MM.1S (cell line): ENCODE data around the gene GSG1L.

Experiments
- DNase-seq: peaks from one replicate; pipeline ENCODE4 v3.0.0-alpha.2; 2015
- H2AFZ ChIP-seq: fragments of 300-600 bp; sonication (generic); 2 replicates; pipeline ENCODE4 v1.6.0; 2016; ENCODE audit warnings: antibody characterized with exemption, low read length
- H3F3A ChIP-seq: fragments of 300-600 bp; sonication (generic); 2 replicates; pipeline ENCODE4 v1.6.1; 2016; ENCODE audit warnings: mild to moderate bottlenecking, antibody characterized with exemption, low read length, moderate library complexity, mixed read lengths; ENCODE audit not compliant: insufficient read depth
- H3K27ac ChIP-seq: fragments of 300-600 bp; sonication (generic); 2 replicates; pipeline ENCODE4 v1.5.1; 2016; ENCODE audit warnings: mild to moderate bottlenecking, low read length
- H3K27me3 ChIP-seq: fragments of 300-600 bp; sonication (generic); replicated peaks from 2 replicates; pipeline ENCODE4 v1.6.0; 2016; ENCODE audit warnings: low read length; ENCODE audit not compliant: insufficient read depth
- H3K36me3 ChIP-seq: fragments of 300-600 bp; sonication (generic); replicated peaks from 2 replicates; pipeline ENCODE4 v1.6.1; 2016; ENCODE audit warnings: mild to moderate bottlenecking, low read length, mixed read lengths; ENCODE audit not compliant: insufficient read depth
- H3K4me1 ChIP-seq: fragments of 300-600 bp; sonication (generic); 2 replicates; pipeline ENCODE4 v1.6.1; 2016; ENCODE audit warnings: low read length, mixed read lengths
- H3K4me2 ChIP-seq: fragments of 300-600 bp; sonication (generic); 2 replicates; pipeline ENCODE4 v1.6.0; 2016; ENCODE audit warnings: low read depth, low read length
- H3K4me3 ChIP-seq: fragments of 300-600 bp; sonication (generic); 2 replicates; pipeline ENCODE4 v1.5.1; 2016; ENCODE audit warnings: low read length, mixed read lengths
- H3K79me2 ChIP-seq: fragments of 300-600 bp; sonication (generic); 2 replicates; pipeline ENCODE4 v1.6.1; 2016; ENCODE audit warnings: mixed run types, low read length, mixed read lengths
- H3K9ac ChIP-seq: fragments of 300-600 bp; sonication (generic); 2 replicates; pipeline ENCODE4 v1.6.1; 2016; ENCODE audit warnings: low read length, mixed read lengths
- H3K9me2 ChIP-seq: fragments of 300-600 bp; sonication (generic); replicated peaks from 2 replicates; pipeline ENCODE4 v1.6.1; 2016; ENCODE audit warnings: mild to moderate bottlenecking, low read length, mixed read lengths; ENCODE audit not compliant: insufficient read depth
- H3K9me3 ChIP-seq: fragments of 300-600 bp; sonication (generic); replicated peaks from 2 replicates; pipeline ENCODE4 v1.6.1; 2016; ENCODE audit warnings: mild to moderate bottlenecking, low read length, mixed read lengths; ENCODE audit not compliant: insufficient read depth
- H4K20me1 ChIP-seq: fragments of 300-600 bp; sonication (generic); 2 replicates; pipeline ENCODE4 v1.6.1; 2016; ENCODE audit warnings: mild to moderate bottlenecking, low read length, moderate library complexity, mixed read lengths; ENCODE audit not compliant: insufficient read depth
- CTCF ChIP-seq: fragments of 300-600 bp; sonication (generic); IDR thresholded peaks from 2 replicates; pipeline ENCODE4 v1.5.1; 2016; ENCODE audit warnings: antibody characterized with exemption, low read length, mixed read lengths
- EZH2 ChIP-seq: fragments of 300-600 bp; sonication (generic); optimal IDR thresholded peaks from 2 replicates; pipeline ENCODE3; 2017; ENCODE audit warnings: low read depth, mild to moderate bottlenecking, antibody characterized with exemption, low read length, mixed read lengths
- EZH2phosphoT487 ChIP-seq: fragments of 300-600 bp; sonication (generic); IDR thresholded peaks from 2 replicates; pipeline ENCODE4 v1.6.1; 2018; ENCODE audit warnings: antibody characterized with exemption, low read length

Gene GSG1L

GRCh38 chr16:27806986-27807385 is 256.5 kb downstream of the GSG1L start:
- TF ChIP-seq EZH2 (no peak), CTCF (no peak), EZH2phosphoT487 (no peak)
- Histone ChIP-seq H3K4me1 (no peaks in the 10 kb centered on the region), H3K4me3 (no peak overlapping the region), H3K27ac (no peak overlapping the region), H3K9me3 (no peaks in the 10 kb centered on the region), H3K9me2 (no peaks in the 10 kb centered on the region), H3K36me3 (no peaks in the 10 kb centered on the region), H3K79me2 (no peaks in the 10 kb centered on the region), H3F3A (no peaks in the 10 kb centered on the region), H4K20me1 (no peaks in the 10 kb centered on the region), H3K27me3 (peaks cover 33% of the 10 kb centered on the region), H3K9ac (no peak overlapping the region), H2AFZ (no peak overlapping the region), H3K4me2 (no peak overlapping the region)
- DNase-seq: no peak

GRCh38 chr16:27806388-27806787 is 257.1 kb downstream of the GSG1L start:
- H3K9ac ChIP-seq: no peak overlapping the region
- no peak overlapping the region for H3K4me3 ChIP-seq
- no peaks in the 10 kb centered on the region for H3K9me2 ChIP-seq
- H3K27ac ChIP-seq: no peak overlapping the region
- H2AFZ ChIP-seq: no peak overlapping the region
- no peaks in the 10 kb centered on the region for H3K79me2 ChIP-seq
- no peaks in the 10 kb centered on the region for H3K4me1 ChIP-seq
- no peak for DNase-seq
- peaks cover 39% of the 10 kb centered on the region for H3K27me3 ChIP-seq
- no peaks in the 10 kb centered on the region for H3K36me3 ChIP-seq
- TF ChIP-seq CTCF: no peak
- TF ChIP-seq EZH2phosphoT487: no peak
- TF ChIP-seq EZH2: no peak
- H3F3A ChIP-seq: no peaks in the 10 kb centered on the region
- no peaks in the 10 kb centered on the region for H4K20me1 ChIP-seq
- H3K9me3 ChIP-seq: no peaks in the 10 kb centered on the region
- H3K4me2 ChIP-seq: no peak overlapping the region

- no peaks in the 10 kb centered on the region for H3F3A ChIP-seq
- H2AFZ ChIP-seq: no peak overlapping the region
- H3K4me1 ChIP-seq: no peaks in the 10 kb centered on the region
- no peaks in the 10 kb centered on the region for H3K9me3 ChIP-seq
- H3K36me3 ChIP-seq: no peaks in the 10 kb centered on the region
- no peak overlapping the region for H3K4me2 ChIP-seq
- H3K27ac ChIP-seq: no peak overlapping the region
- H4K20me1 ChIP-seq: no peaks in the 10 kb centered on the region
- no peak overlapping the region for H3K4me3 ChIP-seq
- TF ChIP-seq EZH2: no peak
- TF ChIP-seq EZH2phosphoT487: no peak
- no peak for TF ChIP-seq CTCF
- no peaks in the 10 kb centered on the region for H3K79me2 ChIP-seq
- no peak overlapping the region for H3K9ac ChIP-seq
- peaks cover 44% of the 10 kb centered on the region for H3K27me3 ChIP-seq
- DNase-seq: no peak
- no peaks in the 10 kb centered on the region for H3K9me2 ChIP-seq
These were observed 257.6 kb downstream of the GSG1L start for GRCh38 chr16:27805828-27806351.
